SU-DHL-6 (cell line): ENCODE measurements around the gene FGF16.

Experiments
- H2AFZ ChIP-seq: fragments of 200-600 bp; sonication (generic); 2 replicates; pipeline ENCODE4 v1.6.1; 2014; ENCODE audit warnings: low read depth, mild to moderate bottlenecking, moderate library complexity, mixed read lengths, antibody characterized with exemption, low read length; ENCODE audit not compliant: severe bottlenecking
- H3F3A ChIP-seq: fragments of 200-600 bp; shearing (Covaris generic); 2 replicates; pipeline ENCODE4 v1.6.0; 2016; ENCODE audit warnings: antibody characterized with exemption, mild to moderate bottlenecking; ENCODE audit not compliant: insufficient read depth
- H3K27ac ChIP-seq: fragments of 200-600 bp; sonication (generic); 2 replicates; pipeline ENCODE4 v1.5.1; 2016; ENCODE audit warnings: low read depth, mild to moderate bottlenecking, low read length, moderate library complexity, mixed read lengths
- H3K27me3 ChIP-seq: fragments of 200-600 bp; sonication (generic), shearing (Covaris generic); 2 replicates; pipeline ENCODE4 v1.6.0; 2014; ENCODE audit warnings: mild to moderate bottlenecking, low read length
- H3K36me3 ChIP-seq: fragments of 200-600 bp; sonication (generic); 2 replicates; pipeline ENCODE4 v1.6.1; 2014; ENCODE audit warnings: mild to moderate bottlenecking, low read length, mixed read lengths
- H3K4me2 ChIP-seq: fragments of 300-600, 200-600 bp; shearing (Covaris generic), sonication (generic); 2 replicates; pipeline ENCODE4 v1.6.0; 2014; ENCODE audit warnings: low read length, low read depth, mild to moderate bottlenecking; ENCODE audit not compliant: poor library complexity, severe bottlenecking
- H3K4me3 ChIP-seq: fragments of 200-600 bp; sonication (generic); 2 replicates; pipeline ENCODE4 v1.5.1; 2014; ENCODE audit warnings: antibody characterized with exemption, low read length, mild to moderate bottlenecking, mixed read lengths; ENCODE audit not compliant: insufficient read depth, poor library complexity, severe bottlenecking
- H3K79me2 ChIP-seq: fragments of 200-600 bp; sonication (generic); 2 replicates; pipeline ENCODE4 v1.6.1; 2014; ENCODE audit warnings: mild to moderate bottlenecking, low read length, moderate library complexity; ENCODE audit not compliant: insufficient read depth
- H3K9ac ChIP-seq: fragments of 200-600 bp; sonication (generic); 2 replicates; pipeline ENCODE4 v1.7.0; 2014; ENCODE audit warnings: mild to moderate bottlenecking, low read length
- H3K9me2 ChIP-seq: fragments of 200-600 bp; sonication (generic); replicated peaks from 2 replicates; pipeline ENCODE4 v1.6.1; 2014; ENCODE audit warnings: low read length; ENCODE audit not compliant: insufficient read depth
- H3K9me3 ChIP-seq: fragments of 200-600 bp; sonication (generic); 2 replicates; pipeline ENCODE4 v1.6.1; 2014; ENCODE audit warnings: low read length, mixed read lengths; ENCODE audit not compliant: insufficient read depth
- H4K20me1 ChIP-seq: fragments of 200-600 bp; sonication (generic); 2 replicates; pipeline ENCODE4 v1.6.1; 2014; ENCODE audit warnings: low read depth, mild to moderate bottlenecking, antibody characterized with exemption, low read length, moderate library complexity, mixed read lengths
- EZH2phosphoT487 ChIP-seq: fragments of 200-600 bp; sonication (generic), shearing (Covaris generic); conservative IDR thresholded peaks from 2 replicates; pipeline ENCODE4 v1.6.1; 2018; ENCODE audit warnings: mild to moderate bottlenecking, antibody characterized with exemption, low read length, moderate library complexity, mixed read lengths
- TF ChIP-seq, protein P1 (sequence below): fragments of 200-600 bp; sonication (generic); IDR thresholded peaks from one replicate; pipeline ENCODE4 v1.5.1; 2017; ENCODE audit warnings: antibody characterized with exemption, mild to moderate bottlenecking, low read length, moderate library complexity; ENCODE audit not compliant: insufficient read depth, poor library complexity, severe bottlenecking

FGF16 gene

DNA sequence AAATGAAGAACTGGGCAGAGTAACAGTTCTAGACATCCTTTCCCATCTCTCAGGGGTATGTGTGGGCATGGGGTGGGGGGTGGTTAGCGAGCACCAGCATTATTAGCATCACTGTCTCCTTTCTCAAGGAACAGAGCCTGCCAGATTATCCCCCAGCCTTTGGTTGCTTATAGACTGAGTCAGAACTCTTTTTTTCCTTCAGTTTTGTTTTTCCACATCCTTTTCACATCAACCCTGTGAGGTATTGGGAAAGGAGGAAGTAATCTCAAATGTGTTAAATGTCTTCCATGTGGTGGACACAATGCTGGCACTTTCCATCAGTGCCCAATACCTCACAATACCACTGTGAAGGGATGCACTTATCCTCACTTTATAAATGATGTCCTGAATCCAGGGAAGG lies 3.1 kb upstream of the FGF16 start:
- TF ChIP-seq, protein P1, sequence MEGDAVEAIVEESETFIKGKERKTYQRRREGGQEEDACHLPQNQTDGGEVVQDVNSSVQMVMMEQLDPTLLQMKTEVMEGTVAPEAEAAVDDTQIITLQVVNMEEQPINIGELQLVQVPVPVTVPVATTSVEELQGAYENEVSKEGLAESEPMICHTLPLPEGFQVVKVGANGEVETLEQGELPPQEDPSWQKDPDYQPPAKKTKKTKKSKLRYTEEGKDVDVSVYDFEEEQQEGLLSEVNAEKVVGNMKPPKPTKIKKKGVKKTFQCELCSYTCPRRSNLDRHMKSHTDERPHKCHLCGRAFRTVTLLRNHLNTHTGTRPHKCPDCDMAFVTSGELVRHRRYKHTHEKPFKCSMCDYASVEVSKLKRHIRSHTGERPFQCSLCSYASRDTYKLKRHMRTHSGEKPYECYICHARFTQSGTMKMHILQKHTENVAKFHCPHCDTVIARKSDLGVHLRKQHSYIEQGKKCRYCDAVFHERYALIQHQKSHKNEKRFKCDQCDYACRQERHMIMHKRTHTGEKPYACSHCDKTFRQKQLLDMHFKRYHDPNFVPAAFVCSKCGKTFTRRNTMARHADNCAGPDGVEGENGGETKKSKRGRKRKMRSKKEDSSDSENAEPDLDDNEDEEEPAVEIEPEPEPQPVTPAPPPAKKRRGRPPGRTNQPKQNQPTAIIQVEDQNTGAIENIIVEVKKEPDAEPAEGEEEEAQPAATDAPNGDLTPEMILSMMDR = no peak
- no peak for TF ChIP-seq EZH2phosphoT487
- Histone ChIP-seq H3K79me2 (no peaks in the 10 kb centered on the region), H3K9ac (no peak overlapping the region), H3K4me2 (no peak overlapping the region), H3K36me3 (no peaks in the 10 kb centered on the region), H3K27me3 (no peaks in the 10 kb centered on the region), H3K9me2 (no peaks in the 10 kb centered on the region), H3F3A (no peaks in the 10 kb centered on the region), H3K4me3 (no peak overlapping the region), H2AFZ (no peak overlapping the region), H3K27ac (no peak overlapping the region), H3K9me3 (no peaks in the 10 kb centered on the region), H4K20me1 (no peaks in the 10 kb centered on the region)

DNA sequence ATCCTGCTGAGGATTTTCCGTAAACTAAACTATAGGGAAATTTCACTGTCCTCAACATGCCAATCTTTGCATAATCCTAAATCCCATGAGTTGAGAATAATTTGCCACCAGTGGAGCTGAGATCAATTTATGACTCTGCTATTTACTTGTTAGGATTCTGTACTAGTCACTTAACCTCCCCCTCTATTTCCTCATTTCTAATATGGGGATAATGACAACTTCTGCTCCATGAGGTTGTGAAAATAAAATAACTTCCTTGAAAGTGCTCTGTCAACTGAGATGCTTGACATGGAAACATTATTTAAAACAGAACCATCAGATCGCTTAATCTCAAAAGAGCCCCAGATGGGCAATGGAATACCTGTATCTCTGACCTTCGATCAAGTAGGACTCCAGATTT lies 2.6 kb upstream of the FGF16 start:
- Histone ChIP-seq H3K9me2 (no peaks in the 10 kb centered on the region), H3K4me3 (no peak overlapping the region), H3K27me3 (no peaks in the 10 kb centered on the region), H3K9me3 (no peaks in the 10 kb centered on the region), H3K9ac (no peak overlapping the region), H3K79me2 (no peaks in the 10 kb centered on the region), H3K27ac (no peak overlapping the region), H3K36me3 (no peaks in the 10 kb centered on the region), H2AFZ (no peak overlapping the region), H4K20me1 (no peaks in the 10 kb centered on the region), H3F3A (no peaks in the 10 kb centered on the region), H3K4me2 (no peak overlapping the region)
- no peak for TF ChIP-seq EZH2phosphoT487
- TF ChIP-seq, protein P1 = no peak

DNA sequence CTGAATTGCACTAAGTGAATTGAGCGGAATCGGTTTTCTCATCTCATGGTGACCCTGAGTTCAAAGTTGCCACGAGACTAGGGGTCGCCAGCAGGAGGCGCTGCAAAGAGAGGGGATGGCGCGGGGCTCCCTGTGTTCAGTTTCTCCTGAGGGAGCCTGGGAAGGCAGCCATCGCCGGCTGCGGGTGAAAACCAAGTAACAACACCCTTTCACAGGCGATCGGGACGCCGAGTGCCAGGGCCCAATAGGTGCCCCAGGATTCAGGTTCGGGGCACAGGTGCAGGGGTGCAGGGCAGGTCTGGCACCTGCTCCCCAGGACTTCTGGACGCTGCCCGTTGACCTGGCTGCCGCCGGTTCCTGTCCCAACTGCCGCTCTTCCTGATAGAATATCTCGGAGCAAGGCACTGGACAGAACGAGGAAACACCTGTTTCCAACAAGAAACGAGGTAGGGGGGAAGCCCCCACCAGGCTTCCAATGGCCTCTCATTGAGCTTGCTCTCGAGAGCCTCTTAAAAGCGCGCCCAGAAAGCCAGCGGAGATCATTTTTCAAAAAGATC lies 1.1 kb upstream of the FGF16 start:
- H3K9me3 ChIP-seq = no peaks in the 10 kb centered on the region
- TF ChIP-seq, protein P1 = no peak
- TF ChIP-seq EZH2phosphoT487 = no peak
- no peaks in the 10 kb centered on the region for H4K20me1 ChIP-seq
- H3K36me3 ChIP-seq = no peaks in the 10 kb centered on the region
- no peak overlapping the region for H2AFZ ChIP-seq
- H3F3A ChIP-seq = no peaks in the 10 kb centered on the region
- no peaks in the 10 kb centered on the region for H3K27me3 ChIP-seq
- no peak overlapping the region for H3K9ac ChIP-seq
- no peaks in the 10 kb centered on the region for H3K79me2 ChIP-seq
- no peak overlapping the region for H3K4me3 ChIP-seq
- no peaks in the 10 kb centered on the region for H3K9me2 ChIP-seq
- H3K4me2 ChIP-seq = peak overlapping the region; percentile 21
- no peak overlapping the region for H3K27ac ChIP-seq
